ENCODE measurements around the gene SEC14L3. TPM values are rescaled to one million over a fixed set of nuclear protein-coding genes. Genes with fewer than 3 reads are reported as not detected.

Gene SEC14L3
- total and polyA plus RNA-seq, 2 of the 4 experiments (the other 2 are of a cell fraction): not detected

DNA sequence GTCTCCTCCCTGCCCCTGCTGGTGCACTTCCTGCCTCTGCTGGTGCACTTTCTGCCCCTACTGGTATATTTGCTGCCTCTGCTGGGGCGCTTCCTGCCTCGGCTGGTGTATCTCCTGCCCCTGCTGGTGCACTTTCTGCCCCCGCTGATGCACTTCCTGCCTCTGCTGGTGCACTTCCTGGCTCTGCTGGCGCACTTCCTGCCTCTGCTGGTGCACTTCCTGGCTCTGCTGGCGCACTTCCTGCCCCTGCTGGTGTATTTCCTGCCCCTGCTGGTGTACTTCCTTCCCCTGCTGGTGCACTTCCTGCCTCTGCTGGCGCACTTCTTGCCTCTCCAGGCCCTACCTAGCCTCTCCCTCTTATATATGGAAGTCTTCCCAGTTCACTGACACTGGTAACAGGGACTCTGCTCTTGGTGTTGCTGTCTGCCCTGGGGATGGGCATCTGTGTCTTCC lies 36.1 kb downstream of the SEC14L3 start:
- intact Hi-C loops (cut with micrococcal nuclease): no loop called here
- no peaks in the 10 kb centered on the region for H3K36me3 ChIP-seq (ENCODE audit: control insufficient read depth, insufficient read depth, low read length)
- no peaks in the 10 kb centered on the region for H3K79me1 ChIP-seq (ENCODE audit: low read depth in 1 of 2, low read length in 2 of 2)
- H2BK5ac ChIP-seq (ENCODE audit: low read depth, low read length, poor library complexity, severe bottlenecking): no peak overlapping the region
- BruUV-seq (replicated peaks): no TSS peak
- no peak overlapping the region for H3K27ac ChIP-seq (ENCODE audit: insufficient read depth, low read length)
- H3K23ac ChIP-seq (ENCODE audit: low read depth, low read length): no peak overlapping the region
- H3K56ac ChIP-seq (ENCODE audit: extremely low read depth, insufficient read depth, low read length): no peak overlapping the region
- H3K9me3 ChIP-seq (ENCODE audit: control insufficient read depth, insufficient read depth, low read length): no peaks in the 10 kb centered on the region
- DNase-seq: no peak
- no peak overlapping the region for H3K9ac ChIP-seq (ENCODE audit: low read depth, low read length)
- in situ Hi-C loops (cut with MboI; ENCODE audit: low sequenced_read_pairs): no loop called here
- H4K91ac ChIP-seq (ENCODE audit: insufficient read depth, low read depth, low read length): no peak overlapping the region
- H3K9me1 ChIP-seq (ENCODE audit: insufficient read depth, low read length): no peaks in the 10 kb centered on the region
- ATAC-seq (ENCODE audit: low read depth): no peak
- ChIA-PET POLR2A (ENCODE audit: unreplicated experiment) (no interaction called here), CTCF (interaction anchor here (1.5 kb wide), 1 partner anchor 9 kb away, joined by 5 read pairs; no protein-coding TSS in a partner anchor)
- H3K4me2 ChIP-seq (ENCODE audit: low read depth, low read length): no peak overlapping the region
- H2AK9ac ChIP-seq (replicated peaks; ENCODE audit: low read depth, low read length, poor library complexity): no peak overlapping the region
- peak overlapping the region; percentile 1; the same call in 1 of the 2 replicates for H4K5ac ChIP-seq (ENCODE audit: low read depth, low read length)
- no peak overlapping the region for H2BK15ac ChIP-seq (ENCODE audit: low read depth, low read length)
- TF ChIP-seq CTCF (conservative IDR thresholded peaks at IDR 0.05; ENCODE audit: low read depth, low read length) (no peak), SMC3 (IDR thresholded peaks at IDR 0.05; ENCODE audit: low read depth, low read length) (no peak), MAFK (IDR thresholded peaks at IDR 0.05; ENCODE audit: low read depth, low read length) (no peak), MXI1 (IDR thresholded peaks at IDR 0.05; ENCODE audit: borderline replicate concordance, low read depth, low read length) (no peak), FOS (IDR thresholded peaks at IDR 0.05; ENCODE audit: low read depth, low read length) (no peak), POLR2A (IDR thresholded peaks at IDR 0.05; ENCODE audit: low read depth, low read length) (no peak), CHD1 (IDR thresholded peaks at IDR 0.05; ENCODE audit: low read depth, low read length) (no peak), RAD21 (IDR thresholded peaks at IDR 0.05; ENCODE audit: low read length) (no peak), BHLHE40 (IDR thresholded peaks at IDR 0.05; ENCODE audit: low read depth, low read length) (no peak), RCOR1 (IDR thresholded peaks at IDR 0.05; ENCODE audit: insufficient replicate concordance, low read length) (no peak), NFE2L2 (IDR thresholded peaks at IDR 0.05; ENCODE audit: low read depth, low read length) (no peak), CEBPB (IDR thresholded peaks at IDR 0.05; ENCODE audit: low read depth, low read length) (no peak), USF2 (IDR thresholded peaks at IDR 0.05; ENCODE audit: low read depth, low read length) (no peak), MAZ (IDR thresholded peaks at IDR 0.05; ENCODE audit: borderline replicate concordance, low read depth, low read length) (no peak)
- H2AFZ ChIP-seq (replicated peaks; ENCODE audit: low read length, poor library complexity): peak overlapping the region; percentile 65
- no peak overlapping the region for H2AK5ac ChIP-seq (ENCODE audit: low read depth, low read length)
- H3K4me3 ChIP-seq (ENCODE audit: insufficient read depth, low read depth, low read length): no peak overlapping the region
- no peak overlapping the region for H2BK20ac ChIP-seq (ENCODE audit: low read depth, low read length)
- no peak overlapping the region; the same call in 1 of the 2 replicates for H3K14ac ChIP-seq (replicated peaks; ENCODE audit: low read depth, low read length)
- no CpG with 5 or more reads among the region's 6 CpGs for WGBS, 2 experiments (ENCODE audit: extremely low coverage in 2 of 2, insufficient read length in 1 of 2)
- H2BK120ac ChIP-seq (ENCODE audit: low read depth, low read length): no peak overlapping the region
- no peak overlapping the region for H3K18ac ChIP-seq (ENCODE audit: low read depth, low read length)
- no peaks in the 10 kb centered on the region for H4K20me1 ChIP-seq (ENCODE audit: insufficient read depth, low read length)
- peaks cover 12% of the 10 kb centered on the region for H3K27me3 ChIP-seq (ENCODE audit: control insufficient read depth, insufficient read depth, low read length)
- no peaks in the 10 kb centered on the region for H3K4me1 ChIP-seq (ENCODE audit: control insufficient read depth, insufficient read depth, low read length)
- peak overlapping the region; percentile 69 to 81; a peak in 2 of 4 replicates for H4K8ac ChIP-seq (ENCODE audit: low read depth in 2 of 2, low read length in 2 of 2)
- no peak overlapping the region for H3K4ac ChIP-seq (ENCODE audit: low read depth, low read length)
- dilution Hi-C loops (cut with HindIII; ENCODE audit: low sequenced_read_pairs, unreplicated experiment): no loop called here
